Measurements from ENCODE around the gene PPP2R1B. TPM values are rescaled to one million over a fixed set of nuclear protein-coding genes. Genes with fewer than 3 reads are reported as not detected.

Gene PPP2R1B
- polyA plus RNA-seq, 1 donor from 2014 or later: 10.4 TPM

GRCh38 chr11:111798279-111798678 lies 32.1 kb upstream of the PPP2R1B start:
- Histone ChIP-seq H3K27ac (ENCODE audit: low read length) (no peak overlapping the region), H3K27me3 (ENCODE audit: insufficient read depth, low read depth, low read length) (no peaks in the 10 kb centered on the region), H3K4me3 (ENCODE audit: low read length) (no peak overlapping the region), H2AFZ (ENCODE audit: low read depth, low read length) (no peak overlapping the region), H3K9me2 (ENCODE audit: insufficient read depth, low read length) (no peaks in the 10 kb centered on the region), H3K36me3 (ENCODE audit: insufficient read depth, low read length) (peaks cover 9% of the 10 kb centered on the region), H3F3A (ENCODE audit: insufficient read depth, low read length, poor library complexity, severe bottlenecking) (no peaks in the 10 kb centered on the region), H3K4me2 (ENCODE audit: low read length) (no peak overlapping the region), H3K79me2 (replicated peaks; ENCODE audit: insufficient read depth, low read length) (no peaks in the 10 kb centered on the region), H4K20me1 (ENCODE audit: insufficient read depth) (no peaks in the 10 kb centered on the region), H3K9me3 (ENCODE audit: low read length) (no peaks in the 10 kb centered on the region), H3K9ac (ENCODE audit: low read length) (no peak overlapping the region)
- no peak for TF ChIP-seq RAD21 (conservative IDR thresholded peaks at IDR 0.05)
- TF ChIP-seq EZH2 (IDR thresholded peaks at IDR 0.05; ENCODE audit: borderline replicate concordance, insufficient read depth, low read length, poor library complexity, severe bottlenecking): no peak
- no peak for TF ChIP-seq SMC3 (conservative IDR thresholded peaks at IDR 0.05; ENCODE audit: poor library complexity)
- TF ChIP-seq TAF1 (IDR thresholded peaks at IDR 0.05; ENCODE audit: low read depth): no peak
- TF ChIP-seq CTCF (IDR thresholded peaks at IDR 0.05; ENCODE audit: poor library complexity, severe bottlenecking): no peak
- TF ChIP-seq REST (IDR thresholded peaks at IDR 0.05; ENCODE audit: borderline replicate concordance): no peak
- TF ChIP-seq EP300 (conservative IDR thresholded peaks at IDR 0.05; ENCODE audit: poor library complexity, severe bottlenecking): no peak
- TF ChIP-seq MXI1 (conservative IDR thresholded peaks at IDR 0.05; ENCODE audit: poor library complexity, severe bottlenecking): no peak
- TF ChIP-seq POLR2AphosphoS5 (IDR thresholded peaks at IDR 0.05): no peak

GRCh38 chr11:111797145-111797581 lies 31.0 kb upstream of the PPP2R1B start:
- Histone ChIP-seq H3K9ac (ENCODE audit: low read length) (no peak overlapping the region), H3K9me3 (ENCODE audit: low read length) (no peaks in the 10 kb centered on the region), H3F3A (ENCODE audit: insufficient read depth, low read length, poor library complexity, severe bottlenecking) (no peaks in the 10 kb centered on the region), H4K20me1 (ENCODE audit: insufficient read depth) (no peaks in the 10 kb centered on the region), H3K27ac (ENCODE audit: low read length) (no peak overlapping the region), H3K27me3 (ENCODE audit: insufficient read depth, low read depth, low read length) (no peaks in the 10 kb centered on the region), H3K79me2 (replicated peaks; ENCODE audit: insufficient read depth, low read length) (no peaks in the 10 kb centered on the region), H3K4me3 (ENCODE audit: low read length) (no peak overlapping the region), H3K9me2 (ENCODE audit: insufficient read depth, low read length) (no peaks in the 10 kb centered on the region), H3K4me2 (ENCODE audit: low read length) (no peak overlapping the region), H3K36me3 (ENCODE audit: insufficient read depth, low read length) (peaks cover 9% of the 10 kb centered on the region), H2AFZ (ENCODE audit: low read depth, low read length) (no peak overlapping the region)
- TF ChIP-seq REST (IDR thresholded peaks at IDR 0.05; ENCODE audit: borderline replicate concordance): no peak
- TF ChIP-seq EP300 (conservative IDR thresholded peaks at IDR 0.05; ENCODE audit: poor library complexity, severe bottlenecking): no peak
- no peak for TF ChIP-seq MXI1 (conservative IDR thresholded peaks at IDR 0.05; ENCODE audit: poor library complexity, severe bottlenecking)
- TF ChIP-seq EZH2 (IDR thresholded peaks at IDR 0.05; ENCODE audit: borderline replicate concordance, insufficient read depth, low read length, poor library complexity, severe bottlenecking): no peak
- no peak for TF ChIP-seq CTCF (IDR thresholded peaks at IDR 0.05; ENCODE audit: poor library complexity, severe bottlenecking)
- no peak for TF ChIP-seq SMC3 (conservative IDR thresholded peaks at IDR 0.05; ENCODE audit: poor library complexity)
- TF ChIP-seq TAF1 (IDR thresholded peaks at IDR 0.05; ENCODE audit: low read depth): no peak
- TF ChIP-seq RAD21 (conservative IDR thresholded peaks at IDR 0.05): no peak
- no peak for TF ChIP-seq POLR2AphosphoS5 (IDR thresholded peaks at IDR 0.05)

Measured in neural cell (in vitro differentiated cells).